Bronchial epithelial cell (primary cell): ENCODE results near the gene USP6NL. TPM values are rescaled to one million over a fixed set of nuclear protein-coding genes. Genes with fewer than 3 reads are reported as not detected.

Experiments used
- DNase-seq: peaks from one replicate; pipeline ENCODE4 v3.0.0-alpha.2; 2010; ENCODE audit warnings: low read depth
- FAIRE-seq: peaks from 2 replicates; lab custom pipeline; 2011; peaks lifted over from hg19 to GRCh38; lab: Jason Lieb, UNC
- H3K27me3 ChIP-seq: 2 replicates; pipeline ENCODE4 v1.5.1; 2011; ENCODE audit warnings: low read length; ENCODE audit not compliant: control insufficient read depth, insufficient read depth
- H3K36me3 ChIP-seq: 2 replicates; pipeline ENCODE4 v1.5.1; 2011; ENCODE audit warnings: low read length; ENCODE audit not compliant: control insufficient read depth, insufficient read depth
- H3K4me3 ChIP-seq: 2 replicates; pipeline ENCODE4 v1.5.1; 2011; ENCODE audit warnings: mild to moderate bottlenecking, low read depth, low read length, control low read depth
- CTCF ChIP-seq: IDR thresholded peaks from 2 replicates; pipeline ENCODE4 v1.5.1; 2011; ENCODE audit warnings: mild to moderate bottlenecking, moderate library complexity, low read length, control low read depth, inconsistent platforms; ENCODE audit not compliant: insufficient read depth, severe bottlenecking
- total RNA-seq: library from RNA; depleted of rRNA; stranded (reverse); fragments of >200 nt; gene quantifications from 2 replicates; pipeline ENCODE4 v1.2.1, GENCODE V29; 2014

The USP6NL gene
- total RNA-seq, 1 donor from 2014 or later = 8.7 TPM

- no peaks in the 10 kb centered on the region for H3K27me3 ChIP-seq
- FAIRE-seq = no peak
- no peak for TF ChIP-seq CTCF
- H3K4me3 ChIP-seq = no peak overlapping the region
- H3K36me3 ChIP-seq = no peaks in the 10 kb centered on the region
- no peak for DNase-seq
These were observed 57.6 kb downstream of the USP6NL start for GRCh38 chr10:11553773-11554381.

GRCh38 chr10:11551916-11552602 is 59.4 kb downstream of the USP6NL start:
- H3K36me3 ChIP-seq = no peaks in the 10 kb centered on the region
- FAIRE-seq = no peak
- DNase-seq = peak; percentile 99
- H3K27me3 ChIP-seq = no peaks in the 10 kb centered on the region
- H3K4me3 ChIP-seq = no peak overlapping the region
- TF ChIP-seq CTCF = no peak

- DNase-seq (no peak), FAIRE-seq (no peak)
- H3K36me3 ChIP-seq = no peaks in the 10 kb centered on the region
- no peak for TF ChIP-seq CTCF
- H3K4me3 ChIP-seq = no peak overlapping the region
- no peaks in the 10 kb centered on the region for H3K27me3 ChIP-seq
These were observed 60.3 kb downstream of the USP6NL start for GRCh38 chr10:11551104-11551503.

- FAIRE-seq = no peak
- DNase-seq = no peak
- H3K4me3 ChIP-seq = no peak overlapping the region
- TF ChIP-seq CTCF = no peak
- H3K27me3 ChIP-seq = no peaks in the 10 kb centered on the region
- no peaks in the 10 kb centered on the region for H3K36me3 ChIP-seq
These were observed 62.7 kb downstream of the USP6NL start for GRCh38 chr10:11548768-11549099.

GRCh38 chr10:11548065-11548767 is 63.2 kb downstream of the USP6NL start:
- Histone ChIP-seq H3K27me3 (no peaks in the 10 kb centered on the region), H3K4me3 (no peak overlapping the region), H3K36me3 (no peaks in the 10 kb centered on the region)
- no peak for DNase-seq
- TF ChIP-seq CTCF = no peak
- FAIRE-seq = no peak
